KMS-11 (cell line): ENCODE data around the gene TMC8.
A peak's percentile ranks its signal among the peaks of the same experiment; 100 is the strongest.

Source experiments
- H2AFZ ChIP-seq: fragments of 200-600 bp; sonication (generic); 2 replicates; pipeline ENCODE4 v1.6.1; 2016; ENCODE audit warnings: antibody characterized with exemption, mixed run types, low read depth
- H3K27ac ChIP-seq: fragments of 200-600 bp; sonication (generic); 2 replicates; pipeline ENCODE4 v1.6.1; 2016; ENCODE audit warnings: mild to moderate bottlenecking, mixed run types
- H3K27me3 ChIP-seq: fragments of 200-600 bp; sonication (generic); 2 replicates; pipeline ENCODE4 v1.6.1; 2017; ENCODE audit warnings: mild to moderate bottlenecking, low read depth, mixed run types, moderate library complexity; ENCODE audit not compliant: insufficient read depth
- H3K36me3 ChIP-seq: fragments of 200-600 bp; sonication (generic); 2 replicates; pipeline ENCODE4 v1.6.1; 2017; ENCODE audit warnings: mild to moderate bottlenecking, mixed run types; ENCODE audit not compliant: insufficient read depth
- H3K4me1 ChIP-seq: fragments of 200-600 bp; sonication (generic); 2 replicates; pipeline ENCODE4 v1.6.1; 2016; ENCODE audit warnings: mild to moderate bottlenecking, low read depth, mixed run types; ENCODE audit not compliant: poor library complexity, severe bottlenecking
- H3K4me2 ChIP-seq: fragments of 200-600 bp; sonication (generic); 2 replicates; pipeline ENCODE4 v1.7.0; 2016; ENCODE audit warnings: mild to moderate bottlenecking, mixed run types
- H3K4me3 ChIP-seq: fragments of 200-600 bp; sonication (generic); IDR thresholded peaks from 2 replicates; pipeline ENCODE4 v1.6.1; 2017; ENCODE audit warnings: low read depth, low read length, mixed read lengths; ENCODE audit not compliant: insufficient read depth
- H3K79me2 ChIP-seq: fragments of 200-600 bp; sonication (generic); 2 replicates; pipeline ENCODE4 v1.6.1; 2016; ENCODE audit warnings: low read depth, mixed run types; ENCODE audit not compliant: insufficient read depth
- H3K9ac ChIP-seq: fragments of 200-600 bp; sonication (generic); 2 replicates; pipeline ENCODE4 v1.6.1; 2016; ENCODE audit warnings: mild to moderate bottlenecking, mixed run types
- H4K20me1 ChIP-seq: fragments of 200-600 bp; sonication (generic); 2 replicates; pipeline ENCODE4 v1.6.1; 2016; ENCODE audit warnings: mild to moderate bottlenecking, mixed run types; ENCODE audit not compliant: insufficient read depth
- TF ChIP-seq, protein P1 (sequence below): fragments of 200-600 bp; sonication (generic); conservative IDR thresholded peaks from 2 replicates; pipeline ENCODE4 v1.6.1; 2017; ENCODE audit warnings: low read depth, mild to moderate bottlenecking, antibody characterized with exemption, low read length, moderate library complexity, mixed read lengths

TMC8 gene

DNA sequence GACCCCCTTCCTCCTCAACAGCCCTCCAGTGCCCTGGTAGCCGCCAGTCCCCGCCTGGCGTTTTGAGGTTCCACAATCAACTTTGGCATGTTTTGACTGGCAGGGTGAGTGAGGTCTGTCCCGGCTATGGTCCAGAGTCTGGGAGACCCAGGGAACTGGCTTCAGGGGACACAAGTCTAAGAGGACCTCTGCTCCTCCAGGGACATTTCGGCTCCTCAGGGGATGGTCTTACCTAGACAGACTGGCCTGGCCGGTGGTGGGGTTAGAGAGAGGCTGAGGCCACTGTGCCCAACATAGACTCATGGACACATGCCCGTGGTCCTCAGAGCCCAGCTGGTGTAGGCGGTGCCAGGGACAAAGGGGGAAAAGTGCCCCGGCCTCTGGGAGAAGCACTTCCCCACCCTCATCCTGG lies 2.2 kb downstream of the TMC8 start:
- no peak overlapping the region for H3K4me3 ChIP-seq
- no peaks in the 10 kb centered on the region; the same call in 1 of the 2 replicates for H3K36me3 ChIP-seq
- H2AFZ ChIP-seq, result no peak overlapping the region
- TF ChIP-seq, protein P1, sequence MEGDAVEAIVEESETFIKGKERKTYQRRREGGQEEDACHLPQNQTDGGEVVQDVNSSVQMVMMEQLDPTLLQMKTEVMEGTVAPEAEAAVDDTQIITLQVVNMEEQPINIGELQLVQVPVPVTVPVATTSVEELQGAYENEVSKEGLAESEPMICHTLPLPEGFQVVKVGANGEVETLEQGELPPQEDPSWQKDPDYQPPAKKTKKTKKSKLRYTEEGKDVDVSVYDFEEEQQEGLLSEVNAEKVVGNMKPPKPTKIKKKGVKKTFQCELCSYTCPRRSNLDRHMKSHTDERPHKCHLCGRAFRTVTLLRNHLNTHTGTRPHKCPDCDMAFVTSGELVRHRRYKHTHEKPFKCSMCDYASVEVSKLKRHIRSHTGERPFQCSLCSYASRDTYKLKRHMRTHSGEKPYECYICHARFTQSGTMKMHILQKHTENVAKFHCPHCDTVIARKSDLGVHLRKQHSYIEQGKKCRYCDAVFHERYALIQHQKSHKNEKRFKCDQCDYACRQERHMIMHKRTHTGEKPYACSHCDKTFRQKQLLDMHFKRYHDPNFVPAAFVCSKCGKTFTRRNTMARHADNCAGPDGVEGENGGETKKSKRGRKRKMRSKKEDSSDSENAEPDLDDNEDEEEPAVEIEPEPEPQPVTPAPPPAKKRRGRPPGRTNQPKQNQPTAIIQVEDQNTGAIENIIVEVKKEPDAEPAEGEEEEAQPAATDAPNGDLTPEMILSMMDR, result no peak; the same call in 1 of the 2 replicates
- H3K27me3 ChIP-seq, result no peaks in the 10 kb centered on the region
- H3K79me2 ChIP-seq, result peaks cover 32% of the 10 kb centered on the region
- peak overlapping the region; percentile 58; the same call in 1 of the 2 replicates for H3K4me2 ChIP-seq
- no peaks in the 10 kb centered on the region for H4K20me1 ChIP-seq
- H3K9ac ChIP-seq, result peak overlapping the region; percentile 73; the same call in 1 of the 2 replicates
- H3K27ac ChIP-seq, result peak overlapping the region; percentile 68; the same call in 1 of the 2 replicates
- peaks cover 56% of the 10 kb centered on the region for H3K4me1 ChIP-seq

DNA sequence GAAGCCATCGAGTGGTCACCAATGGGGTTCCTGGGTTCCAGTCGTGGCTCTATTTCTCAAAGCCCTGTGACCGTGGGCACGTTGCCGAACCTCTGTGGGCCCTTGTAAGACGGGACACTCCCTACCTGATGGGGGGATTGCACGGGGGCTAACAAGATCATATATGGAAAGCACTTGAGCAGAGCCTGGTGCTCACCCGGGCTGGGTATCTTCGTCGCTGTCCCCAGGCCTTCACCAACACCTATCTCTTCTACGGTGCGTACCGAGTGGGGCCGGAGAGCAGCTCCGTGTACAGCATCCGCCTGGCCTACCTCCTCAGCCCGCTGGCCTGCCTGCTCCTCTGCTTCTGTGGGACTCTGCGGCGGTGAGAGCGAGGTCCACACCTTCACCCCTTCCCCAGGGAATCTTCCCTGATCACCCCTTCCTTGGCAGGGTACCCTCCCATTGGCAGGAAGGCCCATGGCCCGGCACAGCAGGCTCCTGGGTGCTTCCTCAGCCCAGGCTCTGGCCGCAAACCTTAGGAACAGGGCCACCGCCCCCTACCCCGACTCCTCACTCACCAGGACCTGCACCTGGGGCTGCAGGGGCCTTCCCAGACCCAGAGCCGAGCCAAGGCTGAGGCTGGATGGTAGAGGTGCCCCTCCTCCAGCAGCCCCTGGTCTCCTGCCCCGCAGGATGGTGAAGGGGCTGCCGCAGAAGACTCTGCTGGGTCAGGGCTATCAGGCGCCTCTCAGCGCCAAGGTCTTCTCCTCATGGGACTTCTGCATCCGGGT lies 2.8 kb downstream of the TMC8 start:
- Histone ChIP-seq H2AFZ (no peak overlapping the region), H3K9ac (no peak overlapping the region), H3K4me1 (peaks cover 56% of the 10 kb centered on the region), H3K79me2 (peaks cover 26% of the 10 kb centered on the region), H3K27ac (no peak overlapping the region), H3K4me2 (peak overlapping the region; percentile 58; the same call in 1 of the 2 replicates), H3K36me3 (no peaks in the 10 kb centered on the region; the same call in 1 of the 2 replicates), H3K4me3 (no peak overlapping the region), H3K27me3 (no peaks in the 10 kb centered on the region), H4K20me1 (no peaks in the 10 kb centered on the region)
- TF ChIP-seq, protein P1, result no peak

DNA sequence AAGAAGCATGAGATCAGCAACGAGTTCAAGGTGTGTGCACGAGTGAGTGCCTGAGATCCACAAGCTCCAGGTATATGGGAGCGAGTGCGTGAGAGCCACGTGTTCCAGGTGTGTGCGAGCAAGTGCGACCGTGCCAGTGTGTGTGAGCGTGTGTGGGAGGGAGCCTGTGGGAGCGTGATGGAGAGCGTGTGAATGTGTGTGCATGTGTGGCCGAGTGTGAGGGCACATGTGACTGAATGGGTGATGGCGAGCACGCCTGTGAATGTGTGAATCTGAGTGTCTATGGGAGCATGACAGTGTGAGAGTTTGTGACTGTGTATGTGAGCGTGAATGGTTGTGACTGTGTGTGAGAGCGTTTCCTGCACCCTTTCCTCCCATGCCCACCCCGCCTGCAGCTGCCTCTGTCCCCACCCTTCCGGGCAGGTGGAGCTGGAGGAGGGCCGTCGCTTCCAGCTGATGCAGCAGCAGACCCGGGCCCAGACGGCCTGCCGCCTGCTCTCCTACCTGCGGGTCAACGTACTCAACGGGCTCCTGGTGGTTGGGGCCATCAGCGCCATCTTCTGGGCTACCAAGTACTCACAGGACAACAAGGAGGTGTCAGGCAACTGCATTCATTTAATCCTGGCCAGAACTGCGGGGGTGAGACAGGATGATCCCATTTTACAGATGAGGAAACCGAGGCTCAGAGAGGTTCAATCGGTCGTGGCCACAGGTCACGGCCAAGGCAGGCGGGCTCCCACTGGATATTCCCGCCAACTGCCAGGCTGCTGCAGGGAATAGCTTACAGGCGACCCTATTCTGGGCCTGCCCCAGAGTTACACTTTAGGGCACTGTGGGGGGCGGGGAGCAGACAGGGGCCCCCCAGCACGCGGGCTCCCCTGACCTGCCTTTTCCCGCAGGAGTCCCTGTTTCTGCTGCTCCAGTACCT lies 3.7 kb downstream of the TMC8 start:
- H4K20me1 ChIP-seq, result no peaks in the 10 kb centered on the region
- H2AFZ ChIP-seq, result no peak overlapping the region
- H3K27ac ChIP-seq, result no peak overlapping the region
- TF ChIP-seq, protein P1, result peak; percentile 61
- no peaks in the 10 kb centered on the region; the same call in 1 of the 2 replicates for H3K36me3 ChIP-seq
- no peaks in the 10 kb centered on the region for H3K27me3 ChIP-seq
- H3K9ac ChIP-seq, result no peak overlapping the region
- H3K4me3 ChIP-seq, result no peak overlapping the region
- H3K4me1 ChIP-seq, result peaks cover 51% of the 10 kb centered on the region
- H3K4me2 ChIP-seq, result no peak overlapping the region
- H3K79me2 ChIP-seq, result peaks cover 24% of the 10 kb centered on the region

DNA sequence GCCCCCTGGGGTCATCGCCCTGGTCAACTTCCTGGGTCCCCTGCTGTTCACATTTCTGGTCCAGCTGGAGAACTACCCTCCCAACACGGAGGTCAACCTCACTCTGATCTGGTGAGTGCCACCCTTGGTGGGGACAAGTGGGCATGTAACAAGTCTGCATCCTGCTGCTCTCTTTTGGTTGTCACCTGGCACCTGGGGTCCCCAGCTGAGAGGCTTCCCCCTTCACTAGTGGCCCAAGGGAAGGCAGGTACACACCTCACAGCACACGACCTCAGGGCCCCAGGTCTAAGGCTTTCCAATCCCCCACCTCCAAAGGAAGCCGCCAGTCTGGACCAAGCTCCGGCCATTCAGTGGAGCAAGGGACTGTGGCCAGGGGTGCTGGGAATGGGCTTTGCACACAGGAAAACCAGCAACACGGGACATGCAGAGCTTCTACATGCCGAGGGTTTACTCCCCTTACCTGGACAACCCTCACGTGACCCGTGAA lies 4.4 kb downstream of the TMC8 start:
- Histone ChIP-seq H3K36me3 (no peaks in the 10 kb centered on the region; the same call in 1 of the 2 replicates), H3K27me3 (no peaks in the 10 kb centered on the region), H2AFZ (no peak overlapping the region), H3K9ac (no peak overlapping the region), H3K27ac (no peak overlapping the region), H3K4me3 (no peak overlapping the region), H3K4me2 (no peak overlapping the region), H4K20me1 (no peaks in the 10 kb centered on the region), H3K79me2 (peaks cover 24% of the 10 kb centered on the region), H3K4me1 (peaks cover 50% of the 10 kb centered on the region)
- TF ChIP-seq, protein P1, result no peak
